HFF-Myc (cell line): ENCODE results near the gene TIE1.

Experiments
- DNase-seq: peaks from one replicate; pipeline ENCODE4 v3.0.0-alpha.2; 2011; ENCODE audit warnings: low read depth; ENCODE audit errors: extremely low read depth
- H3K4me3 ChIP-seq: replicated peaks from 2 replicates; pipeline ENCODE4 v1.5.1; 2011; ENCODE audit warnings: low read depth, mild to moderate bottlenecking, control low read depth, low read length
- TF ChIP-seq, protein P1 (sequence below): IDR thresholded peaks from 2 replicates; pipeline ENCODE4 v1.5.1; 2012; ENCODE audit warnings: mild to moderate bottlenecking, low read depth, low read length, control low read depth; ENCODE audit errors: missing control alignments

Gene TIE1

DNA sequence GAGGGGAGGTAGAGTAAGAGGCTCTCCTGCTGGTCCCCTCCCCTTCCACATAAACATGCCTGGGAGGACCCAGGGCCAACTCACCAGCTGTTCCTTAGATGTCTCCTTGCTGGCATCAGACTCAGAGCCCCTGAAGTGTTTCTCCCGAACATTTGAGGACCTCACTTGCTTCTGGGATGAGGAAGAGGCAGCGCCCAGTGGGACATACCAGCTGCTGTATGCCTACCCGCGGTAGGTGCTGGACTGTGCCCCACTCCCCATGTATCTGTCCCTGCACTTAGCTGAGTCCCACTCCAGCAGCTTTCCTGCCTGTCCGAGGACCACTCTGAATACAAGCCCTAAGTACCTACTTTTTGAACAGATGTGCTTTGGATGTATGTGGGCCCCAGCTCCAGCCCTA lies 37.2 kb downstream of the TIE1 start:
- TF ChIP-seq, protein P1, sequence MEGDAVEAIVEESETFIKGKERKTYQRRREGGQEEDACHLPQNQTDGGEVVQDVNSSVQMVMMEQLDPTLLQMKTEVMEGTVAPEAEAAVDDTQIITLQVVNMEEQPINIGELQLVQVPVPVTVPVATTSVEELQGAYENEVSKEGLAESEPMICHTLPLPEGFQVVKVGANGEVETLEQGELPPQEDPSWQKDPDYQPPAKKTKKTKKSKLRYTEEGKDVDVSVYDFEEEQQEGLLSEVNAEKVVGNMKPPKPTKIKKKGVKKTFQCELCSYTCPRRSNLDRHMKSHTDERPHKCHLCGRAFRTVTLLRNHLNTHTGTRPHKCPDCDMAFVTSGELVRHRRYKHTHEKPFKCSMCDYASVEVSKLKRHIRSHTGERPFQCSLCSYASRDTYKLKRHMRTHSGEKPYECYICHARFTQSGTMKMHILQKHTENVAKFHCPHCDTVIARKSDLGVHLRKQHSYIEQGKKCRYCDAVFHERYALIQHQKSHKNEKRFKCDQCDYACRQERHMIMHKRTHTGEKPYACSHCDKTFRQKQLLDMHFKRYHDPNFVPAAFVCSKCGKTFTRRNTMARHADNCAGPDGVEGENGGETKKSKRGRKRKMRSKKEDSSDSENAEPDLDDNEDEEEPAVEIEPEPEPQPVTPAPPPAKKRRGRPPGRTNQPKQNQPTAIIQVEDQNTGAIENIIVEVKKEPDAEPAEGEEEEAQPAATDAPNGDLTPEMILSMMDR, result no peak
- no peak for DNase-seq
- no peak overlapping the region for H3K4me3 ChIP-seq

DNA sequence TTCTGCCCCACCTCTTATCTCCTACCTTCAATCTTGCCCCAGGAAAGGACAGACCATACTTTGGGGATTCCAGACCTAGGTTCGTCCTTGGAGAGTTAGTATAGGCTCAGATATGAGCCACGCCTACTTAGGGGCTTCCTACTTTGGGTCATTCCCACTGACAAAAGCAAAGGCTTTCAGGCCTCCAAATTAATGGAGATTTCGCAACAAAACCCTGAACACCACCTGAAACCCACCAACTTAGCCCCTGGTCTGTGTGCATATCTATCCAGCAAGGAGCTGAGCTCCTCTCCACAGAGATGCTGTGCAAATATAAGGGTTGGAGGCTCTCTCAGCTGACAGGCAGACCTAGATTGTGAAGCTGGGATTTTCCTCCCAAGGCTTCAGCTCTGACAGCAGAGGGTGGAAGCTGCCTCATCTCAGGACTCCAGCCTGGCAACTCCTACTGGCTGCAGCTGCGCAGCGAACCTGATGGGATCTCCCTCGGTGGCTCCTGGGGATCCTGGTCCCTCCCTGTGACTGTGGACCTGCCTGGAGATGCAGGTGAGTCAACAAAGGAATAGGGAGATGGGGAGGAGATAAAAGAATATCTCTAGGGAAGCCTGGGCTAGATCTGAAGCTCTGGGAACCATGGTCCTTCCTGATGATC lies 38.9 kb downstream of the TIE1 start:
- TF ChIP-seq, protein P1, result no peak
- DNase-seq, result no peak
- no peak overlapping the region for H3K4me3 ChIP-seq

DNA sequence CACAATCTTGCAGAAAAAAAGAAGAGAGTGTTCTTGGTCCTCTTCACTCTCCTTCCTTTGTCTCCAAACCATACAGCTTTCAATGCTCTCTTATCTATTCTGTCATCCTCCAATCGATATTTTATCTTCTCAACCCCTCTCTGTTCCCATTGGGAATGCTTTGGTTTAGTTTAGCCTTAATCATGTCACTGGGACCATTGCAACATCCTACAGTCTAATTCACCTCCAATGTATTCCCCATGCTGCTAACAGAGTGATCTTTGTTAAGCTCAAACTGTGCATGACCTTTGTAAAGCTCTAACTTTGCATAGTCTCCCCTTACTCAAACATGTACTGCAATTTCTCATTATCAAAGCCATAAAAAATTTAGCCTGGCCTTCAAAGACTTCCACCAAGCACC lies 39.8 kb downstream of the TIE1 start:
- TF ChIP-seq, protein P1, result no peak
- no peak overlapping the region for H3K4me3 ChIP-seq
- DNase-seq, result no peak

DNA sequence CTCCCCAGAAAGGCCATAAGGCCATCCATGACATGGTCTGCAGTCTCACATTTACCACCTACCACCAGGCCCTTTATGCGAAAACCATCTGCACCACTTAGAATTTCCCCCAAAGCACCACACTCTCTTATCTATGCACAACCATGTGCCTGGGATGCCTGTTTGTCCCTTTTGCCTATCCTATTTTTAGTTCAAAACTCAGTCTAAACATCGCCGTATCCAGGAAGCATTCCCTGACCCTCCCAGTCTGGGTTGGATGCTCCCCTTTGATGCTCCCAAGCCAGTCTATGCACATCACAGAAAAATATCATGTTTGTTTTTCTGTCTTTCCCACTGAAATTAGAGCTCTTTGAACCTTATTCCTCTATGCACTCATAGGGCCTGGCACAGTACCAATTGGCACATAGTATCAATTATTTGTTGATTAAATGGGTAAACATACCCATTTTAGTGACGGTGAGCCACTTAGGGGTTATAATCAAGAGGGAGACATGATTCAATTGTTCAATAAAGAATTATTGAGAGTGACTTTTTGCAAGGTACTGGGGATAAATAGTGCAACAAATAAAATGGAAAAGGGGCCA lies 43.6 kb downstream of the TIE1 start:
- no peak for DNase-seq
- TF ChIP-seq, protein P1, result no peak
- H3K4me3 ChIP-seq, result no peak overlapping the region

DNA sequence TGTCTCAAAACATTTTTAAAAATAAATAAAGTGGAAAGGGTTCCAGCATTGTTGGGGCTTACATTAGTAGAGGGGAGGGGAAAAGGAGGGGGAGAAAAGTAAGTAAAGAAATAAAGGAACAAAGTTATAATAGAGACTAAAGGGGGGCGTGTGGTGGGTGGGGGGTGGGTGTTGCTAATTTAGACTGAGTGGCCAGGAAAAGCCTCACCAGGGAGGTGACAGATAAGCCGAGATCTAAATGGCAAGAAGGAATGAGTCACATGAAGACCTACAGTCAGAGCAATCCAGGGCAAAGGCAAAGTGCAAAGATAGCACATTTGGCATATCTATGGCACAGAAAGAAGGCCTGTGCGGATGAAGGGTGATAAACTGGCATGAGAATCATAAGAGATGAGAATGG lies 44.3 kb downstream of the TIE1 start:
- no peak for DNase-seq
- H3K4me3 ChIP-seq, result no peak overlapping the region
- TF ChIP-seq, protein P1, result no peak

DNA sequence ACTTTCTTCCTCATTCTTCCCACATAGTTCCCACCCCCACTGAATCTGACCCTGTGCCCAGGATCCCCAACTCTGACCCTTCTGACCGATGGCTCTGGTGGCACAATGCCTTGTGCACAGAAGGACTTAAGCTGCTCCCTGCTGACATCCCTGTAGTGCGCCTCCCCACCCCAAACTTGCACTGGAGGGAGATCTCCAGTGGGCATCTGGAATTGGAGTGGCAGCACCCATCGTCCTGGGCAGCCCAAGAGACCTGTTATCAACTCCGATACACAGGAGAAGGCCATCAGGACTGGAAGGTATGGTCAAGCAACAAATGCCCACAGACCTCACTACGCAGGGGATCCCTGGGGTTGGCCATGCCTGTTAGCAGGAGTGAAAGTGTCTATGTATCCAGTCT lies 45.9 kb downstream of the TIE1 start:
- DNase-seq, result no peak
- TF ChIP-seq, protein P1, result no peak
- no peak overlapping the region for H3K4me3 ChIP-seq
